Right atrium auricular region (tissue), 2 donors: ENCODE data around the gene CCDC188. TPM values are rescaled to one million over a fixed set of nuclear protein-coding genes. Genes with fewer than 3 reads are reported as not detected.

ENCODE experiments used
- DNase-seq: peaks from one replicate; pipeline ENCODE4 v3.0.0-alpha.2; 2019; ENCODE audit warnings: low spot score
- H3K27ac ChIP-seq, 2 donors: fragments of 200-600 bp; sonication (generic); 1 replicate in 1 of 2; 2 replicates in 1 of 2; pipeline ENCODE4 v1.5.1; 2016 to 2019
- H3K27me3 ChIP-seq, 2 donors: fragments of 200-600 bp; sonication (generic); one replicate each; pipeline versions ENCODE4 v1.5.1 to v1.6.0; 2017 to 2019
- H3K36me3 ChIP-seq: fragments of 200-600 bp; sonication (generic); one replicate; pipeline ENCODE4 v1.5.1; 2016
- H3K4me1 ChIP-seq, 2 donors: fragments of 200-600 bp; sonication (generic); one replicate each; pipeline versions ENCODE4 v1.5.1 to v1.6.0; 2017 to 2019
- H3K4me3 ChIP-seq, 2 donors: fragments of 200-600 bp; sonication (generic); 1 replicate in 1 of 2; 2 replicates in 1 of 2; pipeline ENCODE4 v1.5.1; 2017 to 2019; ENCODE audit warnings: mild to moderate bottlenecking in 1 of 2, moderate library complexity in 1 of 2
- H3K9me3 ChIP-seq, 2 donors: fragments of 200-600 bp; sonication (generic); one replicate each; pipeline ENCODE4 v1.5.1; 2019
- total RNA-seq, 2 donors: library from RNA; depleted of rRNA; stranded (reverse); fragments of >200 nt; gene quantifications; one replicate each; pipeline ENCODE4 v1.1.0, GENCODE V29; 2016
- TF ChIP-seq, protein P1 (sequence below), 2 donors: fragments of 200-600 bp; sonication (generic); IDR thresholded peaks; one replicate each; pipeline ENCODE4 v1.5.1; 2019; ENCODE audit warnings: antibody characterized with exemption in 2 of 2

Gene CCDC188
- total RNA-seq, 2 donors from 2014 or later = 0.43 TPM; not detected in 1

DNA sequence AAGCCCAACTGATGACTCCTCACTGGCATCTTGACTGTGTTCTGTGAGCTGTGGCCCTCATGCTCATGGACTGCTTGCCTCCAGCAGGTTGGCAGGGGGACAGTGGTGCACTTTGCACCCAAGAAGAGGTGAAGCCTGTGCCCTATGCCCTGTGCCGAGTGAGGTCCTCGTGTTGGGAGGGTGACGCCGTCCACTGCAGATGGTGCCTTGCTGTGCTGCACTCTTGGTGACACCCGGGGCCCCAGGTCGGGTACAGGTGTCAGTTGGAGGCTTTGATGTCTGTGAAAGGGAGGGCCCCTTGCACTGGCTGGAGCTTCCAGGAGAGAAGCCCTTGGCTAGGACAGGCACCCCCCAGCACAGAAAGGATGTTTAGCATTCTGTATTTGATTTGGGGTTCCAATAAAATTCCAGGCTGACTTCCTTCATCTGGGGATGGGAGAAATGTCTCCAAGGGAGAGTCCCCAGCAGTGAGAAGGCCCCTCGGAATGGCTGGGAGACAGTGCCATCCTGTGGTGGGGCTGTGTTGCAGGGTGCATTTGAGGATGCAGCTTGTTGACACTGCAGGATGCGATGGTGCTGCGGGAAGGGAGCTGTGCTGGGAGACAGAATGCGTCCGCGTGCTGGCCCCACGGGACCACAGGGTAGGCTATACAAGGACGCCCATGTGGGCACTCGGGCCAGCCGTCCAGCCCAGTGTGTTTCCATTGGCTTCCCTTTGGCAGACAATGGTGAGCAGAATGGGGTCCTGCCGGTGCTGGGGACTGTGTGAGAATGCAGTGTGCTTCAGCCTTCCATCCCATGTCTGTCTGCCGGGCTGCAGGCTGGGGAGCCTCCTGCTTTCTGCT, 21.7 kb downstream of the CCDC188 start:
- H3K4me1 ChIP-seq = peaks cover 0 to 27% of the 10 kb centered on the region in 2 donors
- TF ChIP-seq, protein P1, sequence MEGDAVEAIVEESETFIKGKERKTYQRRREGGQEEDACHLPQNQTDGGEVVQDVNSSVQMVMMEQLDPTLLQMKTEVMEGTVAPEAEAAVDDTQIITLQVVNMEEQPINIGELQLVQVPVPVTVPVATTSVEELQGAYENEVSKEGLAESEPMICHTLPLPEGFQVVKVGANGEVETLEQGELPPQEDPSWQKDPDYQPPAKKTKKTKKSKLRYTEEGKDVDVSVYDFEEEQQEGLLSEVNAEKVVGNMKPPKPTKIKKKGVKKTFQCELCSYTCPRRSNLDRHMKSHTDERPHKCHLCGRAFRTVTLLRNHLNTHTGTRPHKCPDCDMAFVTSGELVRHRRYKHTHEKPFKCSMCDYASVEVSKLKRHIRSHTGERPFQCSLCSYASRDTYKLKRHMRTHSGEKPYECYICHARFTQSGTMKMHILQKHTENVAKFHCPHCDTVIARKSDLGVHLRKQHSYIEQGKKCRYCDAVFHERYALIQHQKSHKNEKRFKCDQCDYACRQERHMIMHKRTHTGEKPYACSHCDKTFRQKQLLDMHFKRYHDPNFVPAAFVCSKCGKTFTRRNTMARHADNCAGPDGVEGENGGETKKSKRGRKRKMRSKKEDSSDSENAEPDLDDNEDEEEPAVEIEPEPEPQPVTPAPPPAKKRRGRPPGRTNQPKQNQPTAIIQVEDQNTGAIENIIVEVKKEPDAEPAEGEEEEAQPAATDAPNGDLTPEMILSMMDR (IDR thresholded peaks at IDR 0.05) = peak in 1 of 2 donors; percentile 42
- H3K27me3 ChIP-seq = no peaks in the 10 kb centered on the region
- DNase-seq = no peak
- H3K9me3 ChIP-seq = no peaks in the 10 kb centered on the region
- peaks cover 22% of the 10 kb centered on the region for H3K36me3 ChIP-seq
- no peak overlapping the region for H3K4me3 ChIP-seq
- no peak overlapping the region for H3K27ac ChIP-seq

GRCh38 chr22:20128619-20128901, 22.3 kb downstream of the CCDC188 start:
- no peak for DNase-seq
- TF ChIP-seq, protein P1 (IDR thresholded peaks at IDR 0.05) = no peak
- H3K9me3 ChIP-seq = no peaks in the 10 kb centered on the region
- no peak overlapping the region for H3K4me3 ChIP-seq
- no peak overlapping the region for H3K27ac ChIP-seq
- peaks cover 0 to 21% of the 10 kb centered on the region in 2 donors for H3K4me1 ChIP-seq
- H3K27me3 ChIP-seq = no peaks in the 10 kb centered on the region
- peaks cover 22% of the 10 kb centered on the region for H3K36me3 ChIP-seq

- Histone ChIP-seq H3K9me3 (no peaks in the 10 kb centered on the region), H3K4me1 (peaks cover 0 to 16% of the 10 kb centered on the region in 2 donors), H3K36me3 (peaks cover 22% of the 10 kb centered on the region), H3K27me3 (no peaks in the 10 kb centered on the region), H3K27ac (no peak overlapping the region), H3K4me3 (no peak overlapping the region)
- no peak for DNase-seq
- TF ChIP-seq, protein P1 (IDR thresholded peaks at IDR 0.05) = no peak
These were observed 22.8 kb downstream of the CCDC188 start for GRCh38 chr22:20127869-20128618.

DNA sequence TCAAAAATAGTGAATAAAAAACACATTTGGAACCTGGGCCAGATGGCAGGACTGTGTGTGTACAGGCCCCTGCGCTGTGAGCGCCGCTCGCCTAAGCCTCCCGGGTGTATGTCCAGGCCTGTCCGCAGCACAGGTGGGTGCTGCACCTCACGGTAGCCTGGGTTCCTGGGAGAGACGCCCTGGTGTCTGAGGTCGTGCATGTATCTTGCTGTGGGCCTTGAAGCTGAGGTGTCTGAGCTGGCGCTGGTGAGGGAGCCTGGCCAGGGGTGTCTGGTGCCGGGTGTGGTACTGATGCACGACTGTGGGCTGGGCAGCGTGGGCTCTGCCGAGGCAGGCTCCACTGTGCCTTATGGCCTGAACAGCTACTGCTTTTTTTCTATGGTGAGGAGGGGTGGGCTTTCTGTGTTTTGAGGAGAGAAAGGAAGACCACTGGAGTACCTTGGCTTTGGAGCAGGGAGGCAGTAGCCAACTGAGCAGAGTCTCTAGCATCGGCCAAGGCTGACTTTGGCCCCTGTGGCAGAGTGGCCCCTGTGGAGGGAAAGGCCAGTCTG, 23.5 kb downstream of the CCDC188 start:
- TF ChIP-seq, protein P1 (IDR thresholded peaks at IDR 0.05) = no peak
- Histone ChIP-seq H3K36me3 (peaks cover 22% of the 10 kb centered on the region), H3K9me3 (no peaks in the 10 kb centered on the region), H3K4me1 (peaks cover 0 to 10% of the 10 kb centered on the region in 2 donors), H3K27me3 (no peaks in the 10 kb centered on the region), H3K27ac (no peak overlapping the region), H3K4me3 (no peak overlapping the region)
- DNase-seq = no peak

DNA sequence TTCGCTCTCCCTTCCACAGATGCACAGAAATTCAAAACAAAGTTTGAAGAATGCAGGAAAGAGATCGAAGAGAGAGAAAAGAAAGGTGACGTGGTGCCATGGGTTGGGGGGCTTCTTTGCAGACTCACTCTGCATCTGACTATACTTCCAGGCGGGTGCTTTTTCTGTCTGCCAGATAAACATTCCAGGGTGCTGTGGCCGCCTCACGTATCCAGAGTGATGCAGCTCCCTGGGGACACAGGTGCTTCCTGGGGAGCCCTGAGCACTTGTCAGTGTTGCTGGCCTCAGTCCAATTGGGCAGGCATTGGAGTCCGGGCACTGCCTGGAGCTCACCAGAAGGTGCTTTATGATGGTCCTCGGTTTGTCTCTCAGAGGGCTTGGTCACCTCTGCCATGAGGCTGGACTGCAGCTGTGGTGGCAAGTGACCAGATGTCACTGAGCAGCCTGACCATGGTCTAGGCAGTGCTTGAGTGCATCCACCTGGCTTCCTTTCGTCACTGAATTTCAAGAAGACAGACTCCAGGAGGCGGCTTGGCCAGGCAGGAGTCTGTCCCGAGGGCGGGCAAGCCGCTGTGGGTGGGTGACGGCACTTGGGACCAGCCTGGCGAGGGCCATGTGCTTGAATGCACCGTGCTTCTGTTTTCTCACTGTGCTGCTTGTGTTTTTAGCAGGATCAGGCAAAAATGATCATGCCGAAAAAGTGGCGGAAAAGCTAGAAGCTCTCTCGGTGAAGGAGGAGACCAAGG, 24.4 kb downstream of the CCDC188 start:
- H3K4me3 ChIP-seq = no peak overlapping the region
- H3K27ac ChIP-seq = no peak overlapping the region
- H3K4me1 ChIP-seq = peaks cover 0 to 7% of the 10 kb centered on the region in 2 donors
- H3K36me3 ChIP-seq = peaks cover 29% of the 10 kb centered on the region
- H3K9me3 ChIP-seq = no peaks in the 10 kb centered on the region
- no peak for DNase-seq
- H3K27me3 ChIP-seq = no peaks in the 10 kb centered on the region
- TF ChIP-seq, protein P1 (IDR thresholded peaks at IDR 0.05) = no peak
